Measurements from ENCODE around the gene CDYL2.

DNA sequence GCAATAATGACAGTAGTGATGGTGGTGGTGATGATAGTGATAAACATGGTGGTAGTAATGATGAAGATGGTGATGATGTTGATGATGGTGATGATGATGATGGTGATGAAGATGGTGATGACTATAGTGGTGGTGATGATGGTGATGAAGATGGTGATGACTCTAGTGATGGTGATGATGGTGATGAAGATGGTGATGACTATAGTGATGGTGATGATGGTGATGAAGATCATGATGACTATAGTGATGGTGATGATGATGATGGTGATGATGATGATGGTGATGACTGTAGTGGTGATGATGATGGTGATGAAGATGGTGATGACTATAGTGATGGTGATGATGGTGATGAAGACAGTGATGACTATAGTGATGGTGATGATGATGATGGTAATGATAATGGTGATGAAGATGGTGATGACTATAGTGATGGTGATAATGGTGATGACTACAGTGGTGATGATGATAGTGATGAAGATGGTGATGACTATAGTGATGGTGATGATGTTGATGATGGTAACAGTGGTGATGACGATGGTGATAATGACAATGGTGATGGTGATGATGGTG, 228.0 kb downstream of the CDYL2 start:
- TF ChIP-seq, protein P1, sequence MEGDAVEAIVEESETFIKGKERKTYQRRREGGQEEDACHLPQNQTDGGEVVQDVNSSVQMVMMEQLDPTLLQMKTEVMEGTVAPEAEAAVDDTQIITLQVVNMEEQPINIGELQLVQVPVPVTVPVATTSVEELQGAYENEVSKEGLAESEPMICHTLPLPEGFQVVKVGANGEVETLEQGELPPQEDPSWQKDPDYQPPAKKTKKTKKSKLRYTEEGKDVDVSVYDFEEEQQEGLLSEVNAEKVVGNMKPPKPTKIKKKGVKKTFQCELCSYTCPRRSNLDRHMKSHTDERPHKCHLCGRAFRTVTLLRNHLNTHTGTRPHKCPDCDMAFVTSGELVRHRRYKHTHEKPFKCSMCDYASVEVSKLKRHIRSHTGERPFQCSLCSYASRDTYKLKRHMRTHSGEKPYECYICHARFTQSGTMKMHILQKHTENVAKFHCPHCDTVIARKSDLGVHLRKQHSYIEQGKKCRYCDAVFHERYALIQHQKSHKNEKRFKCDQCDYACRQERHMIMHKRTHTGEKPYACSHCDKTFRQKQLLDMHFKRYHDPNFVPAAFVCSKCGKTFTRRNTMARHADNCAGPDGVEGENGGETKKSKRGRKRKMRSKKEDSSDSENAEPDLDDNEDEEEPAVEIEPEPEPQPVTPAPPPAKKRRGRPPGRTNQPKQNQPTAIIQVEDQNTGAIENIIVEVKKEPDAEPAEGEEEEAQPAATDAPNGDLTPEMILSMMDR (IDR thresholded peaks at IDR 0.05; ENCODE audit: poor library complexity) = no peak
- TF ChIP-seq EZH2phosphoT487 (IDR thresholded peaks at IDR 0.05; ENCODE audit: low read depth, severe bottlenecking, unreplicated experiment) (no peak), EZH2 (IDR thresholded peaks at IDR 0.05; ENCODE audit: borderline replicate concordance) (no peak)

Measured in hepatocyte (in vitro differentiated cells).